HepG2 (cell line): Measurements from ENCODE around the gene TBCEL. TPM values are rescaled to one million over a fixed set of nuclear protein-coding genes. Genes with fewer than 3 reads are reported as not detected.
A peak's percentile ranks its signal among the peaks of the same experiment; 100 is the strongest.

Experiments used
- HES4 ChIP-seq: sonication (generic); formaldehyde crosslinking; IDR thresholded peaks from 2 replicates; pipeline ENCODE4 v1.9.0; 2021; ENCODE audit warnings: mild to moderate bottlenecking, missing genetic modification reagents, borderline replicate concordance
- KLF9 ChIP-seq: IDR thresholded peaks from 2 replicates; pipeline ENCODE4 v1.6.1; 2016; ENCODE audit warnings: low read depth
- MEF2D ChIP-seq: sonication (generic); formaldehyde crosslinking; IDR thresholded peaks from 2 replicates; pipeline ENCODE4 v1.5.1; 2020; ENCODE audit warnings: mild to moderate bottlenecking, missing genetic modification reagents
- MXD4 ChIP-seq: IDR thresholded peaks from 2 replicates; pipeline ENCODE4 v1.6.1; 2016; ENCODE audit warnings: mild to moderate bottlenecking, missing biosample characterization, missing genetic modification reagents
- SMAD9 ChIP-seq: sonication (generic); formaldehyde crosslinking; IDR thresholded peaks from 2 replicates; pipeline ENCODE4 v1.5.1; 2020; ENCODE audit warnings: mild to moderate bottlenecking, missing genetic modification reagents
- SPEN ChIP-seq: sonication (generic); formaldehyde crosslinking; IDR thresholded peaks from 2 replicates; pipeline ENCODE4 v1.5.1; 2020; ENCODE audit warnings: low read depth, mild to moderate bottlenecking, missing genetic modification reagents
- YY1 ChIP-seq: IDR thresholded peaks from 2 replicates; pipeline ENCODE4 v1.6.1; 2011; ENCODE audit warnings: low read length, low read depth, moderate library complexity, mild to moderate bottlenecking; ENCODE audit not compliant: insufficient read depth, insufficient replicate concordance
- ZNF496 ChIP-seq: sonication (generic); formaldehyde crosslinking; IDR thresholded peaks from 2 replicates; pipeline ENCODE4 v1.8.1; 2023; ENCODE audit warnings: mild to moderate bottlenecking, moderate library complexity, missing genetic modification reagents; ENCODE audit not compliant: insufficient replicate concordance
- ZNF7 ChIP-seq: IDR thresholded peaks from 2 replicates; pipeline ENCODE4 v1.6.1; 2016; ENCODE audit warnings: missing biosample characterization, missing genetic modification reagents
- polyA plus RNA-seq, 8 experiments: library from polyadenylated mRNA; depleted of rRNA in 3 of 8; stranded (reverse) in 7 of 8; unstranded in 1 of 8; fragments of >200 nt; fragmentation: Illumina TruSeq in 4 of 8; extraction: Trizol in 4 of 8; gene quantifications; 2 replicates each; pipeline versions ENCODE4 v1.2.1 to v1.2.3, GENCODE V29; 2011 to 2016; ENCODE audit warnings: low read depth in 4 of 8, missing spikeins in 1 of 8, mixed read lengths in 1 of 8; ENCODE audit not compliant: insufficient read depth in 1 of 8
- total RNA-seq, 5 experiments: library from RNA; depleted of rRNA; stranded (reverse); fragments of >200 nt; fragmentation: Illumina TruSeq; extraction: Trizol; gene quantifications; 2 replicates each; pipeline ENCODE4 v1.2.3, GENCODE V29; 2016; ENCODE audit warnings: low read depth in 1 of 5
- TF ChIP-seq, protein P1 (sequence below): sonication (generic); formaldehyde crosslinking; IDR thresholded peaks from 2 replicates; pipeline ENCODE4 v1.4.0; 2020; ENCODE audit warnings: mild to moderate bottlenecking, missing genetic modification reagents
- TF ChIP-seq, protein P2 (sequence below): sonication (generic); formaldehyde crosslinking; IDR thresholded peaks from 2 replicates; pipeline ENCODE4 v1.5.0; 2020; ENCODE audit warnings: missing genetic modification reagents
- TF ChIP-seq, protein P3 (sequence below): IDR thresholded peaks from 2 replicates; pipeline ENCODE4 v1.4.0; 2020; ENCODE audit warnings: mild to moderate bottlenecking, missing genetic modification reagents
- TF ChIP-seq, protein P4 (sequence below): sonication (generic); formaldehyde crosslinking; IDR thresholded peaks from 2 replicates; pipeline ENCODE4 v1.8.1; 2023; ENCODE audit warnings: mild to moderate bottlenecking, inconsistent platforms, moderate library complexity, missing genetic modification reagents, borderline replicate concordance
- TF ChIP-seq, protein P5 (sequence below): sonication (generic); formaldehyde crosslinking; IDR thresholded peaks from 2 replicates; pipeline ENCODE4 v1.4.0; 2020; ENCODE audit warnings: missing genetic modification reagents

The TBCEL gene
- total and polyA plus RNA-seq, 2 of the 13 experiments (the other 11 are each of a cell fraction or from before 2014, with no cell fraction given): 6.1 to 12.5 TPM

DNA sequence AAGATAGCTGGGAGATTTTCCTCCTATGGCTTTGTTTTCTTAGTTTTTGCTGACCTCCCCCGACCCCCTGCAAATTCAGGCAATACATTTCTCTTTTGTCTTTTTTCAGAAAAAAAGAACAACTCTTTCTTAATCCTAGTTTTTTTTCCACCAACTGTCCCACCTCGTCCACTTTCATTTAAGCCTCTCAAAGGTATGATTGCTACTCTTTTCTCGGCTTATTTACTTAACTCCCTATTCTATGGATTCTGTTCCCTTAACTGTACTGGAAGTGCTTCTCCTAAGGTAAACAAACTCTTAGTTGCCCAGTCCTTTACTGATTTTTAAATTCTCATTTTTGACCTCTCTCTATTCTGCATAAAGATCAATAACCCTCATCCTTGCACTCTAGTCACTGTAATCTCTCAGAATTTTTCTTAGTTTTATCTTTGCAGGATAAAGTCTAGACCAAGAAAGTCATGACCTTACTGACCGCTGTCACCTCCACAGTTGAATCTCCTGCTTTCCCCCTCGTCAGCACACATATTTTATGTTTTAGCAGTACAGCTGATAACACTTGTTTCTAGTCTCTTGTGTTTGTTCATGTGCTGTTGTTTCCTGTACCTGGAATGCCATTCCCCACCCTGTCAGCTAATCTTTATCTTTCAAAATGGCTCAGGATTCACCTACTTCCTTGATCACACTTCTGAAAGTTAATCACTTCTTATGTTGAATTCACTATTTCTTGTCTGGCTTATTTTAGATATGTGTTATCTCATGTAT is 14.9 kb downstream of the TBCEL start (continued):
- TF ChIP-seq, protein P1, sequence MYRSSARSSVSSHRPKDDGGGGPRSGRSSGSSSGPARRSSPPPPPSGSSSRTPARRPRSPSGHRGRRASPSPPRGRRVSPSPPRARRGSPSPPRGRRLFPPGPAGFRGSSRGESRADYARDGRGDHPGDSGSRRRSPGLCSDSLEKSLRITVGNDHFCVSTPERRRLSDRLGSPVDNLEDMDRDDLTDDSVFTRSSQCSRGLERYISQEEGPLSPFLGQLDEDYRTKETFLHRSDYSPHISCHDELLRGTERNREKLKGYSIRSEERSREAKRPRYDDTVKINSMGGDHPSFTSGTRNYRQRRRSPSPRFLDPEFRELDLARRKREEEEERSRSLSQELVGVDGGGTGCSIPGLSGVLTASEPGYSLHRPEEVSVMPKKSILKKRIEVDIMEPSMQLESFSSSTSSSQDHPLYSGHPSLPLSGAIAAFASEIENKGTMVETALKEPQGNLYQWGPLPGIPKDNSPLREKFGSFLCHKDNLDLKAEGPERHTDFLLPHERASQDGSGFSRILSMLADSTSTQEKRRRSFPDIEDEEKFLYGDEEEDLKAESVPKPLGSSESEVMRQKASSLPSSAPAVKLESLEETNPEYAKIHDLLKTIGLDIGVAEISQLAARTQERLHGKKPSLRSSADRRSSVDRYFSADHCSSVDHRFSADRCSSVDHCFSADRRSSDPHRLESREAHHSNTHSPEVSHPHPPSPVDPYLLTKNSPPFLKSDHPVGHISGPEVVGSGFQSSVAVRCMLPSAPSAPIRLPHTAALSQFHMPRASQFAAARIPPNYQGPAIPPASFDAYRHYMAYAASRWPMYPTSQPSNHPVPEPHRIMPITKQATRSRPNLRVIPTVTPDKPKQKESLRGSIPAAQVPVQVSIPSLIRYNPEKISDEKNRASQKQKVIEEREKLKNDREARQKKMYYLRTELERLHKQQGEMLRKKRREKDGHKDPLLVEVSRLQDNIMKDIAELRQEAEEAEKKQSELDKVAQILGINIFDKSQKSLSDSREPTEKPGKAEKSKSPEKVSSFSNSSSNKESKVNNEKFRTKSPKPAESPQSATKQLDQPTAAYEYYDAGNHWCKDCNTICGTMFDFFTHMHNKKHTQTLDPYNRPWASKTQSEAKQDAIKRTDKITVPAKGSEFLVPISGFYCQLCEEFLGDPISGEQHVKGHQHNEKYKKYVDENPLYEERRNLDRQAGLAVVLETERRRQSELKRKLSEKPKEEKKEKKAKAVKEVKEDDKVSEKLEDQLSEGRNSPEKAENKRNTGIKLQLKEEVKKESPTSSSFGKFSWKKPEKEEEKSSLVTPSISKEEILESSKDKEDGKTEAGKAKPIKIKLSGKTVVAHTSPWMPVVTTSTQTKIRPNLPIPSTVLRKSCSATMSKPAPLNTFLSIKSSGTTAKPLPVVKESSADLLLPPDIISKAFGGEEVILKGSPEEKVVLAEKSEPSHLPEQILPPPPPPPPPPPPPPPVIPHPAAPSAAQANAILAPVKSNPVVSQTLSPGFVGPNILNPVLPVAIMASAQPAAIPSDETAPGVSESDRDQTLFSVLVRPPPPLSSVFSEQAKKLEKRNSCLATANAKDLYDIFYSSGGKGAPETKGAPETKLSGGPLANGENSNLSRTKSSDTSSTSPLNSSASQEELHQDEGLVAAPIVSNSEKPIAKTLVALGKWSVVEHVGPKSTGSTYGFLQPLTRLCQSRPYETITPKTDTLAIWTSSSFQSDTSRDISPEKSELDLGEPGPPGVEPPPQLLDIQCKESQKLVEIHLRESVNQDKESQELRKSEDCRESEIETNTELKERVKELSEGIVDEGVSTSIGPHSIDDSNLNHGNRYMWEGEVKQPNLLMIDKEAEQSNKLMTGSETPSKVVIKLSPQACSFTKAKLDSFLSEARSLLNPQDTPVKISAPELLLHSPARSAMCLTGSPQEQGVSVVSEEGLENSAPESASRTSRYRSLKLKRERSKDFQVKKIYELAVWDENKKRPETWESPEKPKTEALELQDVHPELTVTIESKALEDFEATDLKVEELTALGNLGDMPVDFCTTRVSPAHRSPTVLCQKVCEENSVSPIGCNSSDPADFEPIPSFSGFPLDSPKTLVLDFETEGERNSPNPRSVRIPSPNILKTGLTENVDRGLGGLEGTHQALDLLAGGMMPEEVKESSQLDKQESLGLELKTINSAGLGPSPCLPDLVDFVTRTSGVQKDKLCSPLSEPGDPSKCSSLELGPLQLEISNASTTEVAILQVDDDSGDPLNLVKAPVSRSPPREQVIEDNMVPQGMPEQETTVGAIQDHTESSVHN (CRISPR knock-in tag): no peak
- TF ChIP-seq ZNF7: peak; percentile 98
- no peak for TF ChIP-seq KLF9 (CRISPR knock-in tag)
- TF ChIP-seq, protein P2, sequence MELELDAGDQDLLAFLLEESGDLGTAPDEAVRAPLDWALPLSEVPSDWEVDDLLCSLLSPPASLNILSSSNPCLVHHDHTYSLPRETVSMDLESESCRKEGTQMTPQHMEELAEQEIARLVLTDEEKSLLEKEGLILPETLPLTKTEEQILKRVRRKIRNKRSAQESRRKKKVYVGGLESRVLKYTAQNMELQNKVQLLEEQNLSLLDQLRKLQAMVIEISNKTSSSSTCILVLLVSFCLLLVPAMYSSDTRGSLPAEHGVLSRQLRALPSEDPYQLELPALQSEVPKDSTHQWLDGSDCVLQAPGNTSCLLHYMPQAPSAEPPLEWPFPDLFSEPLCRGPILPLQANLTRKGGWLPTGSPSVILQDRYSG (CRISPR knock-in tag): no peak
- TF ChIP-seq, protein P3, sequence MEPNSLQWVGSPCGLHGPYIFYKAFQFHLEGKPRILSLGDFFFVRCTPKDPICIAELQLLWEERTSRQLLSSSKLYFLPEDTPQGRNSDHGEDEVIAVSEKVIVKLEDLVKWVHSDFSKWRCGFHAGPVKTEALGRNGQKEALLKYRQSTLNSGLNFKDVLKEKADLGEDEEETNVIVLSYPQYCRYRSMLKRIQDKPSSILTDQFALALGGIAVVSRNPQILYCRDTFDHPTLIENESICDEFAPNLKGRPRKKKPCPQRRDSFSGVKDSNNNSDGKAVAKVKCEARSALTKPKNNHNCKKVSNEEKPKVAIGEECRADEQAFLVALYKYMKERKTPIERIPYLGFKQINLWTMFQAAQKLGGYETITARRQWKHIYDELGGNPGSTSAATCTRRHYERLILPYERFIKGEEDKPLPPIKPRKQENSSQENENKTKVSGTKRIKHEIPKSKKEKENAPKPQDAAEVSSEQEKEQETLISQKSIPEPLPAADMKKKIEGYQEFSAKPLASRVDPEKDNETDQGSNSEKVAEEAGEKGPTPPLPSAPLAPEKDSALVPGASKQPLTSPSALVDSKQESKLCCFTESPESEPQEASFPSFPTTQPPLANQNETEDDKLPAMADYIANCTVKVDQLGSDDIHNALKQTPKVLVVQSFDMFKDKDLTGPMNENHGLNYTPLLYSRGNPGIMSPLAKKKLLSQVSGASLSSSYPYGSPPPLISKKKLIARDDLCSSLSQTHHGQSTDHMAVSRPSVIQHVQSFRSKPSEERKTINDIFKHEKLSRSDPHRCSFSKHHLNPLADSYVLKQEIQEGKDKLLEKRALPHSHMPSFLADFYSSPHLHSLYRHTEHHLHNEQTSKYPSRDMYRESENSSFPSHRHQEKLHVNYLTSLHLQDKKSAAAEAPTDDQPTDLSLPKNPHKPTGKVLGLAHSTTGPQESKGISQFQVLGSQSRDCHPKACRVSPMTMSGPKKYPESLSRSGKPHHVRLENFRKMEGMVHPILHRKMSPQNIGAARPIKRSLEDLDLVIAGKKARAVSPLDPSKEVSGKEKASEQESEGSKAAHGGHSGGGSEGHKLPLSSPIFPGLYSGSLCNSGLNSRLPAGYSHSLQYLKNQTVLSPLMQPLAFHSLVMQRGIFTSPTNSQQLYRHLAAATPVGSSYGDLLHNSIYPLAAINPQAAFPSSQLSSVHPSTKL: peak; percentile 71; the same call in 1 of the 2 replicates
- TF ChIP-seq YY1: no peak
- TF ChIP-seq MEF2D: no peak; the same call in 1 of the 2 replicates
- no peak for TF ChIP-seq MXD4 (CRISPR knock-in tag)
- TF ChIP-seq HES4 (CRISPR knock-in tag): no peak
- TF ChIP-seq SPEN (CRISPR knock-in tag): no peak
- TF ChIP-seq, protein P4, sequence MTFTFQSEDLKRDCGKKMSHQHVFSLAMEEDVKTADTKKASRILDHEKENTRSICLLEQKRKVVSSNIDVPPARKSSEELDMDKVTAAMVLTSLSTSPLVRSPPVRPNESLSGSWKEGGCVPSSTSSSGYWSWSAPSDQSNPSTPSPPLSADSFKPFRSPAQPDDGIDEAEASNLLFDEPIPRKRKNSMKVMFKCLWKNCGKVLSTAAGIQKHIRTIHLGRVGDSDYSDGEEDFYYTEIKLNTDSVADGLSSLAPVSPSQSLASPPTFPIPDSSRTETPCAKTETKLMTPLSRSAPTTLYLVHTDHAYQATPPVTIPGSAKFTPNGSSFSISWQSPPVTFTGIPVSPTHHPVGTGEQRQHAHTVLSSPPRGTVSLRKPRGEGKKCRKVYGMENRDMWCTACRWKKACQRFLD (CRISPR knock-in tag): no peak
- no peak for TF ChIP-seq SMAD9 (CRISPR knock-in tag)
- TF ChIP-seq ZNF496: no peak
- TF ChIP-seq, protein P5, sequence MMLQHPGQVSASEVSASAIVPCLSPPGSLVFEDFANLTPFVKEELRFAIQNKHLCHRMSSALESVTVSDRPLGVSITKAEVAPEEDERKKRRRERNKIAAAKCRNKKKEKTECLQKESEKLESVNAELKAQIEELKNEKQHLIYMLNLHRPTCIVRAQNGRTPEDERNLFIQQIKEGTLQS (CRISPR knock-in tag): no peak
